Measurements from ENCODE around the gene LRRFIP1. TPM values are rescaled to one million over a fixed set of nuclear protein-coding genes. Genes with fewer than 3 reads are reported as not detected.
"Not testable (repeated sequence)": the region's sequence is repeated elsewhere in the genome, so short reads cannot be mapped to it uniquely, and the experiment has no call there.

The LRRFIP1 gene
- total and polyA plus RNA-seq, 2 donors (not counting 3 experiments of a cell fraction or from before 2014, with no cell fraction given) = 39.2 to 179 TPM

DNA sequence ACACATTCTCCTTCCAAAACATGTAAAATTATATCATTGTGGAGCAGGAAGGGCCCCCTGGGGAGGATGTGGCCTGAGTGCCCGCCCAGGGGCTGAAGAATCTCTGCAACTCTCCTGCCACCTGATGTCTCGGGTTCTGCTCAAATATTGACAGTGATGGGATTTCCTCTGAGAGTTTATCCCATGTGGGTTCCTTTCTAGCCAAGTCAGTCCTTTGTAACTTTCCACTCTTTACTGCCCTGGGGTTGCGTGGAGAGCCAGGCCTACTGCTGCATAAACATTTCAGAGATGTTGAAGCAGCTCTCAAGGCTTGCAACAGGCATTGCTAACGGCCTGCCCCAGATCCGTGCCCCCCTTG, 32.9 kb upstream of the LRRFIP1 start:
- no peaks in the 10 kb centered on the region for H4K20me1 ChIP-seq (replicated peaks; ENCODE audit: control insufficient read depth, extremely low read depth, insufficient read depth, low read length)
- H3K4me2 ChIP-seq (ENCODE audit: insufficient read depth, low read length) = no peak overlapping the region
- H3K9me3 ChIP-seq (replicated peaks; ENCODE audit: control insufficient read depth, insufficient read depth, low read length) = no peaks in the 10 kb centered on the region
- no peak overlapping the region for H3K4me3 ChIP-seq (replicated peaks in 1 of 3; ENCODE audit: insufficient read depth in 1 of 3, low read depth in 1 of 3, low read length in 3 of 3)
- H3K9ac ChIP-seq (replicated peaks; ENCODE audit: extremely low read depth, insufficient read depth, low read length) = no peak overlapping the region
- POLR2A ChIA-PET = no interaction called here
- TF ChIP-seq JUN (IDR thresholded peaks at IDR 0.05; ENCODE audit: borderline replicate concordance, insufficient read depth, insufficient read length, low read depth) (no peak), POLR2A (IDR thresholded peaks at IDR 0.05; ENCODE audit: low read depth, low read length) (no peak), EZH2 (IDR thresholded peaks at IDR 0.05; ENCODE audit: borderline replicate concordance, low read depth, low read length, severe bottlenecking) (no peak), POLR2AphosphoS5 (IDR thresholded peaks at IDR 0.05; ENCODE audit: insufficient read depth, low read depth, low read length) (no peak), GATA2 (IDR thresholded peaks at IDR 0.05; ENCODE audit: insufficient read depth, insufficient read length, low read depth, low read length) (no peak), MYC (IDR thresholded peaks at IDR 0.05; ENCODE audit: low read depth, low read length) (no peak), FOS (IDR thresholded peaks at IDR 0.05; ENCODE audit: borderline replicate concordance, insufficient read depth, low read length) (no peak), CTCF (IDR thresholded peaks at IDR 0.05; ENCODE audit: extremely low read depth in 1 of 2, insufficient read depth in 1 of 2, low read depth in 1 of 2, low read length in 2 of 2) (no peak)
- TF ChIP-seq, protein P1, sequence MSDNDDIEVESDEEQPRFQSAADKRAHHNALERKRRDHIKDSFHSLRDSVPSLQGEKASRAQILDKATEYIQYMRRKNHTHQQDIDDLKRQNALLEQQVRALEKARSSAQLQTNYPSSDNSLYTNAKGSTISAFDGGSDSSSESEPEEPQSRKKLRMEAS (IDR thresholded peaks at IDR 0.05; ENCODE audit: insufficient read depth, insufficient read length) = no peak
- DNase-seq (ENCODE audit: low read depth, low spot score) (peak; percentile 25), FAIRE-seq (no peak)
- H3K27me3 ChIP-seq (ENCODE audit: control insufficient read depth in 2 of 2, insufficient read depth in 2 of 2, low read length in 2 of 2) = peaks cover 0 to 2% of the 10 kb centered on the region in 2 experiments
- intact Hi-C loops (cut with micrococcal nuclease) (no loop called here), dilution Hi-C loops (cut with MboI; ENCODE audit: extremely low pct_ligation_motif_present, low sequenced_read_pairs) (no loop called here)
- no peaks in the 10 kb centered on the region for H3K9me1 ChIP-seq (replicated peaks; ENCODE audit: control insufficient read depth, extremely low read depth, insufficient read depth, low read length)
- no peaks in the 10 kb centered on the region for H3K79me2 ChIP-seq (ENCODE audit: control insufficient read depth, insufficient read depth, low read length)
- BruUV-seq (replicated peaks) = no TSS peak
- no peaks in the 10 kb centered on the region for H3K36me3 ChIP-seq (ENCODE audit: control insufficient read depth in 2 of 2, extremely low read depth in 1 of 2, insufficient read depth in 2 of 2, low read length in 2 of 2)
- no peak overlapping the region for H3K27ac ChIP-seq (ENCODE audit: insufficient read depth, low read depth, low read length)
- no peaks in the 10 kb centered on the region for H3K4me1 ChIP-seq (ENCODE audit: control insufficient read depth, extremely low read depth, insufficient read depth, low read length)
- CTCF ChIA-PET = no interaction called here
- no peak overlapping the region for H2AFZ ChIP-seq (ENCODE audit: low read depth, low read length)

DNA sequence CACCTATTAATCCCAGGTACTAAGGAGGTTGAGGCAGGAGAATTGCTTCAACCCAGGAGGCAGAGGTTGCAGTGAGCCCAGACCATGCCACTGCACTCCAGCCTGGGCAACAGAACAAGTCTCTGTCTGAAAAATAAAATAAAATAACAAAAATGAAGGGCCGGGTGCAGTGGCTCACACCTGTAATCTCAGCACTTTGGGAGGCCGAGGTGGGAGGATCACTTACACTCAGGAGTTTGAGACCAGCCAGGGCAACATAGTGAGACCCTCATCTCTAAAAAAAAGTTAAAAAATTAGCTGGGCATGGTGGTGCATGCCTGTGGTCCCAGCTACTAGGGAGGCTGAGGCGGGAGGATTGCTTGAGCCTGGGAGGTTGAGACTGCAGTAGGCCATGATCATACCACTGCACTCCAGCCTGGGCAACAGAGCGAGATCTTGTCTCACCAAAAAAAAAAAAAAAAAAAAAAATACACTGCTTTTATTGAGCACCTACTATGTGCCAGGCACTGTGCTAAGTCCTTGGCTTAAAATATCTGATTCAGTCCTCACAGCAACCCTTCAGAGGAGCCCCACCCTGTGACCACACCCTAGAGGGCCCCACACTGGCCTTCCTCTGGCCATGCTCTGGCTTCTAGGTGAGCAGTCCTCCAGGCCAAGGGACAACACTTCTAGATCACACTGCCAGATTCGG, 31.4 kb upstream of the LRRFIP1 start:
- DNase-seq (ENCODE audit: low read depth, low spot score); intact Hi-C loops (cut with micrococcal nuclease); BruUV-seq (replicated peaks): not testable (repeated sequence)

More for the DNA sequence above, 31.4 kb upstream of the LRRFIP1 start:
- H3K36me3 ChIP-seq (ENCODE audit: control insufficient read depth in 2 of 2, extremely low read depth in 1 of 2, insufficient read depth in 2 of 2, low read length in 2 of 2); H3K9me1 ChIP-seq (replicated peaks; ENCODE audit: control insufficient read depth, extremely low read depth, insufficient read depth, low read length); H3K9me3 ChIP-seq (replicated peaks; ENCODE audit: control insufficient read depth, insufficient read depth, low read length); dilution Hi-C loops (cut with MboI; ENCODE audit: extremely low pct_ligation_motif_present, low sequenced_read_pairs); H3K79me2 ChIP-seq (ENCODE audit: control insufficient read depth, insufficient read depth, low read length); H2AFZ ChIP-seq (ENCODE audit: low read depth, low read length); H3K27me3 ChIP-seq (ENCODE audit: control insufficient read depth in 2 of 2, insufficient read depth in 2 of 2, low read length in 2 of 2); H3K4me1 ChIP-seq (ENCODE audit: control insufficient read depth, extremely low read depth, insufficient read depth, low read length); POLR2A ChIA-PET; H4K20me1 ChIP-seq (replicated peaks; ENCODE audit: control insufficient read depth, extremely low read depth, insufficient read depth, low read length); FAIRE-seq; H3K27ac ChIP-seq (ENCODE audit: insufficient read depth, low read depth, low read length); H3K9ac ChIP-seq (replicated peaks; ENCODE audit: extremely low read depth, insufficient read depth, low read length); H3K4me3 ChIP-seq (replicated peaks in 1 of 3; ENCODE audit: insufficient read depth in 1 of 3, low read depth in 1 of 3, low read length in 3 of 3); H3K4me2 ChIP-seq (ENCODE audit: insufficient read depth, low read length): not testable (repeated sequence)
- CTCF ChIA-PET = interaction anchor here (1.1 kb wide), 1 partner anchor 21 kb away, joined by 4 read pairs; no protein-coding TSS in a partner anchor

Data from endothelial cell of umbilical vein (primary cell).